Fibroblast of the aortic adventitia (primary cell): Measurements from ENCODE around the gene NALCN. TPM values are rescaled to one million over a fixed set of nuclear protein-coding genes. Genes with fewer than 3 reads are reported as not detected.

Source experiments
- DNase-seq: peaks from one replicate; pipeline ENCODE4 v3.0.0-alpha.2; 2010; ENCODE audit warnings: low read depth
- H3K4me3 ChIP-seq: 2 replicates; pipeline ENCODE4 v1.5.1; 2011; ENCODE audit warnings: low read depth, mild to moderate bottlenecking, control low read depth, low read length, moderate library complexity
- total RNA-seq: library from RNA; depleted of rRNA; stranded (reverse); fragments of >200 nt; gene quantifications from 2 replicates; pipeline ENCODE4 v1.2.3, GENCODE V29; 2012; ENCODE audit warnings: low replicate concordance
- TF ChIP-seq, protein P1 (sequence below): IDR thresholded peaks from 2 replicates; pipeline ENCODE4 v1.5.1; 2011; ENCODE audit warnings: mild to moderate bottlenecking, low read length, control low read depth, inconsistent platforms; ENCODE audit not compliant: insufficient read depth

The NALCN gene
- total RNA-seq, 1 donor: 3.1 TPM

DNA sequence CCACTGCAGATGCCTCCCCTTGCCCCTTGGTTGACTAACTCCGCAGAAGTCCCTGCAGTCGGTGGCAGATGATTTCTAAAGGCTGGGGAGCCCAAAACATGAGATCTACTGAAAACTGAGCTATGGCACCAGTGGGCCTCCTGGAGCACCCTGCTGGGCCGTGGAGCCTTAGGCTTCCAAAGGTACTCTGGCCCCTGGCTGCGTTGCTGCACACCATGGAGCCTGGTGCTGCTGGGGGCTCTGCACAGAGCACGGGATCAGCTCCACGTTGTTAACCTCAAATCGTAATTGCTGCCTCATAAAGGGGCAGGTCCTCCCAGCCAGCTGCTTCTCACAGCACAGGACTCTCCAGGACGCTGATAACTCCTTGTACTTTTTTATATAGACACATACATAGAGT, 357.5 kb downstream of the NALCN start:
- no peak overlapping the region for H3K4me3 ChIP-seq
- DNase-seq: no peak
- TF ChIP-seq, protein P1, sequence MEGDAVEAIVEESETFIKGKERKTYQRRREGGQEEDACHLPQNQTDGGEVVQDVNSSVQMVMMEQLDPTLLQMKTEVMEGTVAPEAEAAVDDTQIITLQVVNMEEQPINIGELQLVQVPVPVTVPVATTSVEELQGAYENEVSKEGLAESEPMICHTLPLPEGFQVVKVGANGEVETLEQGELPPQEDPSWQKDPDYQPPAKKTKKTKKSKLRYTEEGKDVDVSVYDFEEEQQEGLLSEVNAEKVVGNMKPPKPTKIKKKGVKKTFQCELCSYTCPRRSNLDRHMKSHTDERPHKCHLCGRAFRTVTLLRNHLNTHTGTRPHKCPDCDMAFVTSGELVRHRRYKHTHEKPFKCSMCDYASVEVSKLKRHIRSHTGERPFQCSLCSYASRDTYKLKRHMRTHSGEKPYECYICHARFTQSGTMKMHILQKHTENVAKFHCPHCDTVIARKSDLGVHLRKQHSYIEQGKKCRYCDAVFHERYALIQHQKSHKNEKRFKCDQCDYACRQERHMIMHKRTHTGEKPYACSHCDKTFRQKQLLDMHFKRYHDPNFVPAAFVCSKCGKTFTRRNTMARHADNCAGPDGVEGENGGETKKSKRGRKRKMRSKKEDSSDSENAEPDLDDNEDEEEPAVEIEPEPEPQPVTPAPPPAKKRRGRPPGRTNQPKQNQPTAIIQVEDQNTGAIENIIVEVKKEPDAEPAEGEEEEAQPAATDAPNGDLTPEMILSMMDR: no peak

DNA sequence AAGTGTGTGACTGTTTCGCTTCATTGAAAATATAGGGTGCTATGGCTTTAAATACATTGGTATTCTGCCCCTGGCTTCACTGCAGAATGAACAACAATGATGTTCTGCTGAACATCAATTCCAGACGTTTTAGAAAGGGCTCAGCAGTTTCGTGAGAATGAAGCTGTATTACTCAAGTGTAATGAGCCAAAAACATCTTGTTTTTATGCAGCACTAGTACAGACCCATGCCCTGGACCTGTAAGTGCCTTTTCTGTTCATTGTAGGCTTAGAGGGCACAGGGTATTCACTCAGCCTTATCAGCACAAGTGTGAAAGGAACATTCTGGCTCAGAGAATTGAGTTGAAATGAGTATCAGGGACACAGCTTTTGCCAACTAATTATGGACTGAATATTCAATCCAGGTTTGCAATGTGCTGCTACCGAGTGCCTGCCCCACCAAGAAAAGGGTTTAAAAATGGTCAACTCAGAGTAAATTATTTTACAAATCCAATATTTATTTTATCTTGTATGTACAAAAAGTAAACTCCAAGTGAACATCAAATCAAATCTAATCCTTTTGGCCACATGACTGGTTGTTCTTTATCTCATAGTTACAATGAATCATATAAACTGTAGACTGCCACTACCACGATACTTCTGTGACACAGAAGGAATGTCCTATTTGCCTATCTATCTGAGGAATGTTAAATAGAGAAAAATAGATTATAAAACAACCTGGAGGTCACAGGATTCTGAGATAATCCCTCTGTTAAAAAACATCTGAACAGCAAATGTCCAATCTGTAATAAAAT, 362.8 kb downstream of the NALCN start:
- TF ChIP-seq, protein P1: no peak
- DNase-seq: peak; percentile 66
- H3K4me3 ChIP-seq: no peak overlapping the region

- peak; percentile 31 for DNase-seq
- H3K4me3 ChIP-seq: no peak overlapping the region
- TF ChIP-seq, protein P1: no peak
These were observed 367.0 kb downstream of the NALCN start for GRCh38 chr13:101049166-101049850.

GRCh38 chr13:101036546-101036945, 379.8 kb downstream of the NALCN start:
- DNase-seq: no peak
- TF ChIP-seq, protein P1: no peak

GRCh38 chr13:101035119-101035620, 381.1 kb downstream of the NALCN start:
- TF ChIP-seq, protein P1: no peak
- no peak overlapping the region for H3K4me3 ChIP-seq
- DNase-seq: no peak

More at GRCh38 chr13:101036546-101036945, 379.8 kb downstream of the NALCN start:
- no peak overlapping the region for H3K4me3 ChIP-seq

DNA sequence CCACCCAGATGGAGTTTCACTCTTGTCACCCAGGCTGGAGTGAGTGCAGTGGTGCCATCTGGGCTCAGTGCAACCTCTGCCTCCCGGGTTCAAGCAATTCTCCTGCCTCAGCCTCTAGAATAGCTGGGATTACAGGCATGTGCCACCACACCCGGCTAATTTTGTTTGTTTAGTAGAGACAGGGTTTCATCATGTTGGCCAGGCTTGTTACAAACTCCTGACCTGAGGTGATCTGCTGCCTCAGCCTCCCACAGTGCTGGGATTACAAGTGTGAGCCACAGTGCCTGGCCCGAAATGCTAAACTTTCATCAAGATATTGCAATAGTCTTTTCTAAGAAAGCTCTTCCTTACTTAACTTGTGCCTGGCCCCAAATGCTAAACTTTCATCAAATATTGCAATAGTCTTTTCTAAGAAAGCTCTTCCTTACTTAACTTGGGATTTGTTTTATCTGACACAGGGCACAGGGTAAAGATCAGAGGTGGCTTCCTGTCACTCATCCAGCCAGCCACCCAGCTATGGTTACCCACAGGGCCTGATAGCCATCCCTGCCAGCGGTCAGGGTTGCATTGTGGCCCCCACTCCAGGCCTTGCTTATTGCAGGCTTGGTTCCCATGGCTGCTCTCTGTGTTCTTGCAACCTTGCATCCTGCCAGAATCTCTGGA, 389.4 kb downstream of the NALCN start:
- TF ChIP-seq, protein P1: no peak
- no peak for DNase-seq
- no peak overlapping the region for H3K4me3 ChIP-seq
